ENCODE data around the gene ZNF330. TPM values are rescaled to one million over a fixed set of nuclear protein-coding genes. Genes with fewer than 3 reads are reported as not detected.
"Not testable (repeated sequence)": the region's sequence is repeated elsewhere in the genome, so short reads cannot be mapped to it uniquely, and the experiment has no call there.

The ZNF330 gene
- polyA plus RNA-seq, 1 donor (not counting 4 experiments of a cell fraction or from before 2014, with no cell fraction given): 31.1 TPM

GRCh38 chr4:141180991-141181761 is 39.5 kb upstream of the ZNF330 start:
- Histone ChIP-seq H3K4me3 (ENCODE audit: control insufficient read depth in 2 of 3, extremely low read depth in 1 of 3, insufficient read depth in 2 of 3, low read depth in 1 of 3, low read length in 3 of 3) (no peak overlapping the region), H3K27me3 (ENCODE audit: control insufficient read depth, extremely low read depth, insufficient read depth, low read length) (peaks cover 4% of the 10 kb centered on the region), H3K79me2 (ENCODE audit: control insufficient read depth, insufficient read depth, low read length) (no peaks in the 10 kb centered on the region), H3K9me1 (ENCODE audit: control insufficient read depth, extremely low read depth, insufficient read depth, low read length) (no peaks in the 10 kb centered on the region), H4K20me1 (ENCODE audit: control insufficient read depth, extremely low read depth, insufficient read depth, low read length) (no peaks in the 10 kb centered on the region), H2AFZ (ENCODE audit: control insufficient read depth, low read length) (no peak overlapping the region), H3K4me1 (ENCODE audit: control insufficient read depth, extremely low read depth, insufficient read depth, low read length) (no peaks in the 10 kb centered on the region), H3K4me2 (ENCODE audit: control insufficient read depth, extremely low read depth, insufficient read depth, low read depth, low read length) (no peak overlapping the region), H3K36me3 (ENCODE audit: control insufficient read depth in 2 of 2, extremely low read depth in 1 of 2, insufficient read depth in 2 of 2, low read length in 2 of 2) (no peaks in the 10 kb centered on the region), H3K27ac (ENCODE audit: control insufficient read depth, insufficient read depth, low read length) (no peak overlapping the region), H3K9ac (ENCODE audit: control insufficient read depth, extremely low read depth, insufficient read depth, low read length) (no peak overlapping the region), H3K9me3 (ENCODE audit: control insufficient read depth, low read depth, low read length) (no peaks in the 10 kb centered on the region)
- TF ChIP-seq CTCF (optimal IDR thresholded peaks at IDR 0.05 in 1 of 3, IDR thresholded peaks at IDR 0.05 in 1 of 3, conservative IDR thresholded peaks at IDR 0.05 in 1 of 3; ENCODE audit: extremely low read depth in 1 of 3, insufficient read depth in 2 of 3, low read length in 3 of 3): no peak
- TF ChIP-seq EZH2 (IDR thresholded peaks at IDR 0.05; ENCODE audit: low read length): no peak
- dilution Hi-C loops (cut with MboI; ENCODE audit: extremely low pct_ligation_motif_present, low sequenced_read_pairs): no loop called here
- DNase-seq (ENCODE audit: low read depth, low spot score): no peak
- FAIRE-seq: no peak

- H2AFZ ChIP-seq (ENCODE audit: control insufficient read depth, low read length); DNase-seq (ENCODE audit: low read depth, low spot score); H4K20me1 ChIP-seq (ENCODE audit: control insufficient read depth, extremely low read depth, insufficient read depth, low read length); H3K9me1 ChIP-seq (ENCODE audit: control insufficient read depth, extremely low read depth, insufficient read depth, low read length); H3K4me2 ChIP-seq (ENCODE audit: control insufficient read depth, extremely low read depth, insufficient read depth, low read depth, low read length); dilution Hi-C loops (cut with MboI; ENCODE audit: extremely low pct_ligation_motif_present, low sequenced_read_pairs); FAIRE-seq; H3K9ac ChIP-seq (ENCODE audit: control insufficient read depth, extremely low read depth, insufficient read depth, low read length); H3K36me3 ChIP-seq (ENCODE audit: control insufficient read depth in 2 of 2, extremely low read depth in 1 of 2, insufficient read depth in 2 of 2, low read length in 2 of 2); H3K4me1 ChIP-seq (ENCODE audit: control insufficient read depth, extremely low read depth, insufficient read depth, low read length); H3K9me3 ChIP-seq (ENCODE audit: control insufficient read depth, low read depth, low read length); H3K4me3 ChIP-seq (ENCODE audit: control insufficient read depth in 2 of 3, extremely low read depth in 1 of 3, insufficient read depth in 2 of 3, low read depth in 1 of 3, low read length in 3 of 3); H3K79me2 ChIP-seq (ENCODE audit: control insufficient read depth, insufficient read depth, low read length); H3K27ac ChIP-seq (ENCODE audit: control insufficient read depth, insufficient read depth, low read length); H3K27me3 ChIP-seq (ENCODE audit: control insufficient read depth, extremely low read depth, insufficient read depth, low read length): not testable (repeated sequence)
Observed at GRCh38 chr4:141183491-141183890, 37.2 kb upstream of the ZNF330 start.

- Histone ChIP-seq H4K20me1 (ENCODE audit: control insufficient read depth, extremely low read depth, insufficient read depth, low read length) (no peaks in the 10 kb centered on the region), H2AFZ (ENCODE audit: control insufficient read depth, low read length) (no peak overlapping the region), H3K27ac (ENCODE audit: control insufficient read depth, insufficient read depth, low read length) (no peak overlapping the region), H3K79me2 (ENCODE audit: control insufficient read depth, insufficient read depth, low read length) (no peaks in the 10 kb centered on the region), H3K9me3 (ENCODE audit: control insufficient read depth, low read depth, low read length) (no peaks in the 10 kb centered on the region), H3K9me1 (ENCODE audit: control insufficient read depth, extremely low read depth, insufficient read depth, low read length) (no peaks in the 10 kb centered on the region), H3K4me2 (ENCODE audit: control insufficient read depth, extremely low read depth, insufficient read depth, low read depth, low read length) (no peak overlapping the region), H3K4me1 (ENCODE audit: control insufficient read depth, extremely low read depth, insufficient read depth, low read length) (no peaks in the 10 kb centered on the region), H3K36me3 (ENCODE audit: control insufficient read depth in 2 of 2, extremely low read depth in 1 of 2, insufficient read depth in 2 of 2, low read length in 2 of 2) (no peaks in the 10 kb centered on the region), H3K4me3 (ENCODE audit: control insufficient read depth in 2 of 3, extremely low read depth in 1 of 3, insufficient read depth in 2 of 3, low read depth in 1 of 3, low read length in 3 of 3) (no peak overlapping the region), H3K9ac (ENCODE audit: control insufficient read depth, extremely low read depth, insufficient read depth, low read length) (no peak overlapping the region), H3K27me3 (ENCODE audit: control insufficient read depth, extremely low read depth, insufficient read depth, low read length) (no peaks in the 10 kb centered on the region)
- DNase-seq (ENCODE audit: low read depth, low spot score): no peak
- TF ChIP-seq EZH2 (IDR thresholded peaks at IDR 0.05; ENCODE audit: low read length): no peak
- no peak for TF ChIP-seq CTCF (optimal IDR thresholded peaks at IDR 0.05 in 1 of 3, IDR thresholded peaks at IDR 0.05 in 1 of 3, conservative IDR thresholded peaks at IDR 0.05 in 1 of 3; ENCODE audit: extremely low read depth in 1 of 3, insufficient read depth in 2 of 3, low read length in 3 of 3)
- dilution Hi-C loops (cut with MboI; ENCODE audit: extremely low pct_ligation_motif_present, low sequenced_read_pairs): no loop called here
- FAIRE-seq: no peak
Observed at GRCh38 chr4:141192564-141192963, 28.1 kb upstream of the ZNF330 start.
